Measurements from ENCODE around the gene POGZ. TPM values are rescaled to one million over a fixed set of nuclear protein-coding genes. Genes with fewer than 3 reads are reported as not detected.
A peak's percentile ranks its signal among the peaks of the same experiment; 100 is the strongest.
"Not testable (repeated sequence)": the region's sequence is repeated elsewhere in the genome, so short reads cannot be mapped to it uniquely, and the experiment has no call there.

POGZ gene
- total RNA-seq, 1 donor from 2014 or later: 145 TPM

DNA sequence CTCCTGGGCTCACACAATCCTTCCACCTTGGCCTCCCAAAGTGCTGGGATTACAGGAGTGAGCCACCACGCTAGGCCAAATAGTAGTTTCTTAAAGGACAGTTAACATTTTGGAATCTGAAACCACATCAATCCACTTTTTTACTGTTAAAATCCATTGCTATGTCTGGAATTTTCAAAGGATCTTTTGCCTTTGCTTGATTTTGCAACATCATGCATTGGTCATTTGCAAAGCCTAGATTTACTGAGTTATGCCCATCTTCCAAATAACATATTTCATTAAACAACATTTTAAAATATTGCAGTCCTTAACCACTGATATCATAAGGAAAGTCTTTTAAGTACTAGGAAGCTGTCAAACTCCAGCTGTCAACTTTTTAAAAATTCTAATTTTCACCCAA is 3.3 kb downstream of the POGZ start:
- H3K36me3 Mint-ChIP-seq (ENCODE audit: low read depth): peaks cover 3% of the 10 kb centered on the region
- H3K4me3 Mint-ChIP-seq: peak overlapping the region; percentile 76
- H3K4me1 Mint-ChIP-seq: peaks cover 15% of the 10 kb centered on the region
- no peaks in the 10 kb centered on the region for H3K9me3 Mint-ChIP-seq
- H3K27me3 Mint-ChIP-seq (ENCODE audit: low read depth): peaks cover 2% of the 10 kb centered on the region
- TF ChIP-seq, protein P1, sequence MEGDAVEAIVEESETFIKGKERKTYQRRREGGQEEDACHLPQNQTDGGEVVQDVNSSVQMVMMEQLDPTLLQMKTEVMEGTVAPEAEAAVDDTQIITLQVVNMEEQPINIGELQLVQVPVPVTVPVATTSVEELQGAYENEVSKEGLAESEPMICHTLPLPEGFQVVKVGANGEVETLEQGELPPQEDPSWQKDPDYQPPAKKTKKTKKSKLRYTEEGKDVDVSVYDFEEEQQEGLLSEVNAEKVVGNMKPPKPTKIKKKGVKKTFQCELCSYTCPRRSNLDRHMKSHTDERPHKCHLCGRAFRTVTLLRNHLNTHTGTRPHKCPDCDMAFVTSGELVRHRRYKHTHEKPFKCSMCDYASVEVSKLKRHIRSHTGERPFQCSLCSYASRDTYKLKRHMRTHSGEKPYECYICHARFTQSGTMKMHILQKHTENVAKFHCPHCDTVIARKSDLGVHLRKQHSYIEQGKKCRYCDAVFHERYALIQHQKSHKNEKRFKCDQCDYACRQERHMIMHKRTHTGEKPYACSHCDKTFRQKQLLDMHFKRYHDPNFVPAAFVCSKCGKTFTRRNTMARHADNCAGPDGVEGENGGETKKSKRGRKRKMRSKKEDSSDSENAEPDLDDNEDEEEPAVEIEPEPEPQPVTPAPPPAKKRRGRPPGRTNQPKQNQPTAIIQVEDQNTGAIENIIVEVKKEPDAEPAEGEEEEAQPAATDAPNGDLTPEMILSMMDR (conservative IDR thresholded peaks at IDR 0.05): no peak
- DNase-seq (ENCODE audit: low read depth, low spot score): no peak
- H3K27ac Mint-ChIP-seq (ENCODE audit: unreplicated experiment): no peak overlapping the region

DNA sequence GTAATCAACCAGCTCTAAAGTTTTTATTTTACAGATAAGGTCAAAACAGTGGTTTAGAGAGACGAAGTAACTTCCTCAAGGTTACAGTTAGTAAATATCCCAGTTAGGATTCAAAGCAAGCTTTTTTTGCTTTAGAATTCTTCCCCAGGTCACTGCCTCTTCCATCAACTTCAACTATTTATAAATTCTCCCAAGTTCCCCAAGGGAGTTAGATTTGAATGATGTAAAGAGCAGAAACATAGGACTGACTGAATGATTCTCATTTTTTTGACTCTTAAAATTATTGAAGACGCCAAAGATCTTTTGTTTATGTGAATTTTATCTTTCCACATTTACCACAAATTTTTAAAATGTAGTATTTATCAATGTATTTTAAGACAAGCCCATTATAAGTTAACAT is 4.1 kb downstream of the POGZ start:
- no peaks in the 10 kb centered on the region for H3K9me3 Mint-ChIP-seq
- peaks cover 15% of the 10 kb centered on the region for H3K4me1 Mint-ChIP-seq
- H3K4me3 Mint-ChIP-seq: no peak overlapping the region
- DNase-seq (ENCODE audit: low read depth, low spot score): no peak
- H3K36me3 Mint-ChIP-seq (ENCODE audit: low read depth): peaks cover 6% of the 10 kb centered on the region
- H3K27me3 Mint-ChIP-seq (ENCODE audit: low read depth): peaks cover 2% of the 10 kb centered on the region
- H3K27ac Mint-ChIP-seq (ENCODE audit: unreplicated experiment): no peak overlapping the region
- TF ChIP-seq, protein P1 (conservative IDR thresholded peaks at IDR 0.05): no peak

DNA sequence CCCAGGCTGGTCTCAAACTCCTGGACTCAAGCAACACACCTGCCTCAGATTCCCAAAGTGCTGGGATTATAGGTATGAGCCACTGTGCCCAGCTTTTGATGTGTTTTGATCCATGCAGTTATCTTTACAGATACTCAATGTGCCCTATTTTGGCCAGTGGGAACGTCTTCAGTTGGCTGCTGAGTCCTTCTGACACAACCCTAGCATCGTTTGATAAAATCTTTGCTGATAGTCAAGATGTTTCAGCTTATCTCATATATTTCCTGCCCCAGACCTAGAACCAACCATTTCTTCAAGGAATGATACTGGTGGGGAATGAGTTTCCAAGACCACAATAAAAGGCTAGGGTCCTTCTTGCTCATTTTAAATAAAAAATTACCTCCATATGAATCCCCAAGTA is 11.6 kb downstream of the POGZ start:
- H3K27me3 Mint-ChIP-seq (ENCODE audit: low read depth): no peaks in the 10 kb centered on the region
- TF ChIP-seq, protein P1 (conservative IDR thresholded peaks at IDR 0.05): no peak
- H3K27ac Mint-ChIP-seq (ENCODE audit: unreplicated experiment): no peak overlapping the region
- no peaks in the 10 kb centered on the region for H3K9me3 Mint-ChIP-seq
- H3K36me3 Mint-ChIP-seq (ENCODE audit: low read depth): peaks cover 7% of the 10 kb centered on the region
- H3K4me3 Mint-ChIP-seq: no peak overlapping the region
- DNase-seq (ENCODE audit: low read depth, low spot score): no peak
- H3K4me1 Mint-ChIP-seq: peaks cover 19% of the 10 kb centered on the region

DNA sequence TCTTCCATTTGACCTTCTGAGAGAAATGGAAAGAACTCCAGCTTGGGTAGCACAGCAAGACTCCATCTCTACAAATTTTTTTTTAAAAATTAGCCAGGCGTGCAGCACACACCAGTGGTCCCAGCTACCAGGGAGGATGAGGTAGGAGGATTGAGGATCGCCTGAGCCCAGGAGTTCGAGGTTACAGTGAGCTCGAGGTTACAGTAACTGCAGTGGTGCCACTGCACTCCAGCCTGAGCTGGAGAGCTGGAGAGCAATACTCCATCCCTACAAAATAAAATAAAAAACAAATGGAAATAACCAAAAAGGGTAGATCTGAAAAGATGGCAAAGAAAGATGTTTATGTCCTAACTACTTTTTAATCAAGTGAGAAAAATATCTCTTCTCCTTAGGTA is 14.5 kb downstream of the POGZ start:
- no peaks in the 10 kb centered on the region for H3K9me3 Mint-ChIP-seq
- no peak for DNase-seq (ENCODE audit: low read depth, low spot score)
- H3K36me3 Mint-ChIP-seq (ENCODE audit: low read depth): peaks cover 3% of the 10 kb centered on the region
- peaks cover 19% of the 10 kb centered on the region for H3K4me1 Mint-ChIP-seq
- TF ChIP-seq, protein P1 (conservative IDR thresholded peaks at IDR 0.05): no peak
- H3K27me3 Mint-ChIP-seq (ENCODE audit: low read depth): no peaks in the 10 kb centered on the region
- no peak overlapping the region for H3K4me3 Mint-ChIP-seq
- no peak overlapping the region for H3K27ac Mint-ChIP-seq (ENCODE audit: unreplicated experiment)

DNA sequence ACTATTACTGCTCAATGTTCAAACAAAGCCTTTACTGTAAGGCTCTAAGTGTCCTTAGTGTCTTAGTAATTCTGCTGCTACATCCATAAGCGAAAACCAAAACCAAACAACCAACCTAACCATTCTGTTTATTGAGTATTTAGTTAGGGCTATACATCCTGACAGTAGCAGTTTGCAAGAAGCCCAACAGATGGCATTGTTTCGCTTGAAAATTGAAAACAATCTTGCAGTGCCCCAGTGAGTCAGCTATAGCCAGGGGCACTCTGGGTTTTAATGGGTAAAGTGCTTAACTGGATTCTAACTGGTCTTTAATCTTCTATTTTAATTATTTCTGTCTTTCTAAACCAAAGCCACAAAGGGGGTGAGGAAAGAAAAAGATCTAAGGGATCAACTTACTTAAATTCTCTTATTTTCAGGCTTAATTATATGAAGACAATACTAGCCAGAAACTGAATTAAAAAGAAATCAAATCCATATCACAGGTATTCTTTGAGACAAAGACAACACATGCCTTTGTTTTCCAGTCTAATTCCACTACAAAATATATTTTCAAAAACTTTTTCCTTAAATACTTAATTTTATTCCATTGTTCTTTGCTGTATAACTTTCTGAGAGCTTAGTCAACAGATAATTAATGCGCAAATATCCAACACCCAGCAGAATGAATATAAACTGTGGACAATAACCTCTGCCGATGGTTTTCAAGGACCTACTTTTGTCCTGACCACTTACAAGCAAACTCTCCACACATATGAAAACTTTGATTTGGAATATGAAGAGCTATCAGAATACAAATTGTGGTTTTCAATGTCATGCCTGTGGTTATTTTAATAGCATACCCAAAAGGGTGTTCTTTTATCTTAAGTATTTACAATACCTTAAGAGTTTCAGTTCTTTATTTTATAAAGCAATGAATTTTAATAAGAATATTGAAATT is 15.2 kb downstream of the POGZ start:
- TF ChIP-seq, protein P1 (conservative IDR thresholded peaks at IDR 0.05): peak; percentile 81
- H3K36me3 Mint-ChIP-seq (ENCODE audit: low read depth): peaks cover 1% of the 10 kb centered on the region
- no peaks in the 10 kb centered on the region for H3K9me3 Mint-ChIP-seq
- DNase-seq (ENCODE audit: low read depth, low spot score): peak; percentile 50
- no peak overlapping the region for H3K4me3 Mint-ChIP-seq
- no peak overlapping the region for H3K27ac Mint-ChIP-seq (ENCODE audit: unreplicated experiment)
- no peaks in the 10 kb centered on the region for H3K27me3 Mint-ChIP-seq (ENCODE audit: low read depth)
- H3K4me1 Mint-ChIP-seq: peaks cover 19% of the 10 kb centered on the region

DNA sequence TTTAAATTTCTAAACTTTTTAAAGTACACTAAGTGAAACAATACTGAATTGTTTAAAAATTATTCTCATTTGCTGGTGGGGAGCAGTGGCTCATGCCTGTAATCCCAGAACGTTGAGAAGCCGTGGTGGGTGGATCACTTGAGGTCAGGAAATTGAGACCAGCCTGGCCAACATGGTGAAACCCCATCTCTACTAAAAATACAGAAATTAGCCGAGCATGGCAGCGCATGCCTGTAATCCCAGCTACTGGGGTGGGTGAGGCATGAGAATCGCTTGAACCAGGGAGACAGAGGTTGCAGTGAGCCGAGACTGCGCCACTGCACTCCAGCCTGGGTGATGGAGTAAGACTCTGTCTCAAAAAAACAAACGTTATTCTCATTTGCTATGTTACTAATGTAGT is 21.9 kb downstream of the POGZ start:
- H3K4me3 Mint-ChIP-seq; H3K27me3 Mint-ChIP-seq (ENCODE audit: low read depth); H3K4me1 Mint-ChIP-seq; H3K36me3 Mint-ChIP-seq (ENCODE audit: low read depth); H3K9me3 Mint-ChIP-seq; DNase-seq (ENCODE audit: low read depth, low spot score); H3K27ac Mint-ChIP-seq (ENCODE audit: unreplicated experiment): not testable (repeated sequence)
